Measurements from ENCODE around the gene MCCC1. TPM values are rescaled to one million over a fixed set of nuclear protein-coding genes. Genes with fewer than 3 reads are reported as not detected.

MCCC1 gene
- total RNA-seq, 4 donors from 2014 or later: 20.5 to 40.3 (median 35.0) TPM

GRCh38 chr3:183087184-183087583 lies 12.1 kb downstream of the MCCC1 start:
- intact Hi-C loops (cut with DNase I; ENCODE audit: low total_unique reads): no loop called here
- Histone ChIP-seq H3K36me3 (no peaks in the 10 kb centered on the region), H3K9me3 (no peaks in the 10 kb centered on the region), H3K4me1 (no peaks in the 10 kb centered on the region), H3K4me3 (no peak overlapping the region), H3K27ac (no peak overlapping the region), H3K27me3 (no peaks in the 10 kb centered on the region)
- DNase-seq: no peak
- TF ChIP-seq POLR2A (IDR thresholded peaks at IDR 0.05) (no peak), CTCF (IDR thresholded peaks at IDR 0.05) (no peak)

- H3K9me3 ChIP-seq: no peaks in the 10 kb centered on the region
- no peak for TF ChIP-seq CTCF (IDR thresholded peaks at IDR 0.05)
- no peak for TF ChIP-seq POLR2A (IDR thresholded peaks at IDR 0.05)
- H3K36me3 ChIP-seq: no peaks in the 10 kb centered on the region
- H3K27ac ChIP-seq: no peak overlapping the region
- intact Hi-C loops (cut with DNase I; ENCODE audit: low total_unique reads): no loop called here
- DNase-seq: no peak
- no peaks in the 10 kb centered on the region for H3K4me1 ChIP-seq
- H3K4me3 ChIP-seq: no peak overlapping the region
- no peaks in the 10 kb centered on the region for H3K27me3 ChIP-seq
Observed at GRCh38 chr3:183085634-183086390, 13.5 kb downstream of the MCCC1 start.

- Histone ChIP-seq H3K27me3 (no peaks in the 10 kb centered on the region), H3K4me3 (no peak overlapping the region), H3K36me3 (no peaks in the 10 kb centered on the region), H3K27ac (no peak overlapping the region), H3K9me3 (no peaks in the 10 kb centered on the region), H3K4me1 (no peaks in the 10 kb centered on the region)
- intact Hi-C loops (cut with DNase I; ENCODE audit: low total_unique reads): no loop called here
- no peak for DNase-seq
- TF ChIP-seq POLR2A (IDR thresholded peaks at IDR 0.05): no peak
- no peak for TF ChIP-seq CTCF (IDR thresholded peaks at IDR 0.05)
Observed at GRCh38 chr3:183082355-183082915, 16.9 kb downstream of the MCCC1 start.

GRCh38 chr3:183081459-183082183 lies 17.7 kb downstream of the MCCC1 start:
- H3K4me1 ChIP-seq: no peaks in the 10 kb centered on the region
- no peak for TF ChIP-seq POLR2A (IDR thresholded peaks at IDR 0.05)
- TF ChIP-seq CTCF (IDR thresholded peaks at IDR 0.05): no peak
- H3K9me3 ChIP-seq: no peaks in the 10 kb centered on the region
- no peak overlapping the region for H3K4me3 ChIP-seq
- H3K27ac ChIP-seq: no peak overlapping the region
- intact Hi-C loops (cut with DNase I; ENCODE audit: low total_unique reads): no loop called here
- no peak for DNase-seq
- H3K27me3 ChIP-seq: no peaks in the 10 kb centered on the region
- H3K36me3 ChIP-seq: no peaks in the 10 kb centered on the region

GRCh38 chr3:183080628-183081027 lies 18.7 kb downstream of the MCCC1 start:
- no peak for TF ChIP-seq POLR2A (IDR thresholded peaks at IDR 0.05)
- TF ChIP-seq CTCF (IDR thresholded peaks at IDR 0.05): no peak
- Histone ChIP-seq H3K27me3 (no peaks in the 10 kb centered on the region), H3K4me3 (no peak overlapping the region), H3K27ac (no peak overlapping the region), H3K4me1 (no peaks in the 10 kb centered on the region), H3K36me3 (no peaks in the 10 kb centered on the region), H3K9me3 (no peaks in the 10 kb centered on the region)
- DNase-seq: no peak
- intact Hi-C loops (cut with DNase I; ENCODE audit: low total_unique reads): no loop called here
